SW 1271 (cell line): Measurements from ENCODE around the gene DNASE2.

Experiments
- DNase-seq, 2 experiments: peaks; one replicate each; lab custom pipeline; 2025; lab: John Stamatoyannopoulos, UW

Gene DNASE2

GRCh38 chr19:12834566-12834943 is 46.7 kb downstream of the DNASE2 start, which contains the start of gene RTBDN:
RTBDN (minus strand) TSS chr19:12834579; CDS start chr19:12829979, 4,600 bp downstream.
- DNase-seq, result no peak

DNA sequence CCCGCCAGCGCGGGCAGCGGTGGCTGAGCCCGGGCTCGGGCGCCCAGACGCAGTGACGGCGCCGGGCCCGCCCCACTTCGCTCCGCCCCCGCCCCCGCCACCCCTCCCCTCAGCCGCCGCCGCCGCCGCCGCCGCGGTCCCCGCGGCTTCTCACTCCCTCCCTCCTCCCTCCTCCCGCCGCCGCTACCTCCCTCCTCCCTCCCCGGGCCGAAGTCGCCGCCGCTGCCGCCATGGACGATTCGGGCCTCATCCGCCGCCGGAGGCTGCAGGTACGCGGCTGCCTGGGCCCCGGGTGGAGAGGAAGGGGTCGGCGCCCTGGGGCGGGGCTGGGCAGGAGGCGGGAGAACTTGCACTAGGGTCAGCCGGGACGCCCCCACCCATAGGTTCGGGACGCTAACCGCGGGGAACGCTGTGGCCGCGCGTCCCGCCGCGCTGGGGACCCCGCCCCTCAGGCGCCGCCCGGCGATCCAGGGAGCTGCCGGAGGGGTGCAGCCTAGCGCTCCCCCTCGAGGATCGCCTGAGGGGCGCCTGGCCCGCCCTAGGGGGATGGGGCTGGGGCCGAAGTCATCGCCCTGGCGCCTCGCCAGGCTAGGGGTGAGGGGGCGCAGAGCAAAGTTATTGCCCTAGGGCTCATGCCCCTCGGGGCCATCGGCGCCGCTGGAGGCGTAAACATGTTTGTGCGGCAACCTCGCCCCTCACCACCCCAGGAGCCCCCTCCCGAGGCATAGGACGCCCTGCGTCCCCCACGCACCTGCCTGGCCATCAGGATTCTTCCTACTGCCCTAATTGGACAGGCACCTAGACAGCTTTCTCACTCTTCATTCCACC is 47.3 kb downstream of the DNASE2 start:
- peak in 1 of 2 experiments; percentile 39 for DNase-seq

DNA sequence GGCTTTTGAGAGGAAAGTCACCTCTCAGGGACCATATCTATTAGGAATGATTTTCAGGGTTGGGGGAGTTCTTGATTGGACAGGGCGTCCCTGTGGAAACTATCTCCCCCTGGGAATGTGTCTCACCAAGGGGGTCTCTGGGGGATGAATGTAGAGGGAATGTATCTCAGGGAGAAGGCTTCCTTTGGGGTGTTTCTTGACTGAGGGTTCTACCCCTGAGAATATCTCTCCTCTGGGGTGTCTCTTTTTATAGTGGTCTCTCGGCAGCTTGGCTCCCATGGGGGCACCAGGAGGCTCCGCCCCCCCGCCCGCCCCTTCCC is 47.9 kb downstream of the DNASE2 start:
- DNase-seq, result no peak

DNA sequence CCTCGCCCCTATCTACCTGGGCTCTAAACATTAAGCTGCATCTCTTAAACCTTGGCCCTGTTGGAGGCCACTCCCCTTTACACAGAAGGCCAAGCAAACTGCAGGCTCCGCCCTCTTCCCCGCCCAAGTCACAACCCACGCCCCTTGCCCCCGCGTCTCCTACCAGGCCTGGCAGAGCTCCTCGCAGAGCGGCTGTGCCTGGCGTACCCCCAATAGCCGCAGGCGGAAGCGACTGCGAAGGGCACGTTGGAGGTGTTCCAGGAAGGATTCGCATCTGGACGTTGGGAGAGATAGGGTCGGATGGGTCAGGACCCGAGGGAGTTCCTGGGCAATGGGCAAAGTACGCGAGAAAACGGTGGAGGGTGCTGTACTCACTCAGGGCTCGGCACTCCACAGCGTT is 52.8 kb downstream of the DNASE2 start:
- no peak for DNase-seq

DNA sequence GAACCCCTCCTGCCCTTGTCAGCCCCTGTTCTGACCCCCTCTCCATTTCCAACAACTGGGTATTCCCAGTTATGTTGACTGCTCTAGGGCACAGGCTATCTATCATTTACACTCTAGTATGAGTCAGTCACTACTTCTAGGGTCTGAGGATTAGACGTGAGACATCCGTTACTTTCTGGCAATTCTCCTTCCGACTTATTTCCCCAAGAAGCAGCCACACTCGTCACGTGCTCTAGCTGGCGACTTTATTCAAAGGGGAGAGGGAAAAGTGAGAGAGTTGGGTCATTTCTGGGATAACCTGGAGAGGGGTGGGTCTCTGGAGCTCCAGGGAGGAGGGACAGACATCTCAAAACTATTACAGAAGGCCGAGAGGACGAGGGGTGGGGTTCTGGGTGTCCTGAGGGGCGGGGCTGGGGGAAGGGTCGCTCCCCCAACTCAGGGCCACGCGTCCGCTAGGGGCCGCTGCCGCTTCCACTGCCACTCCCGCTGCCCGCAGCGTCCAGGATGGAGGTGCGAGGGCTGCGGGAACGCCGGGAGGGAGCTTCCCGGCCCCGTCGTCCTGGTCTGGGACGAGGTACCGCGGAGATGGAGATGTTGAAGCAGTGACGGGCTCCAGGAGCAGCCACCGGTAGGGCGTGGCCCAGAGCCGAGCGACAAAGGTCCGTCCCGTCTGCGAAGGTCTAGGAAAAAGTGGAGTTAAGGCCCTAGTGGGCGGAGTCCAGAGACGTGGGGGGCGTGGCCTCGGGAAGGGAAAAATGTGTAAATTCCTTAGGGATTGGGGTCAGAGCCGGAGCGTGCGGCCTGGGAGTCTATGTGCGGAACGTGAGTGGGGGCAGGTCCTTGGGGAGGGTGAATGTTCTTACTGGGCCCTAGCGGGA is 55.8 kb downstream of the DNASE2 start:
- DNase-seq, result no peak
